EL (cell line): ENCODE measurements around the gene SMYD3.
"Not testable (repeated sequence)": the region's sequence is repeated elsewhere in the genome, so short reads cannot be mapped to it uniquely, and the experiment has no call there.

Experiments
- DNase-seq: peaks from one replicate; pipeline ENCODE4 v3.0.0-alpha.2; 2016

Gene SMYD3

GRCh38 chr1:245856944-245857531, 650.0 kb downstream of the SMYD3 start:
- peak; percentile 75 for DNase-seq

- no peak for DNase-seq
Observed at GRCh38 chr1:245855846-245856730, 651.0 kb downstream of the SMYD3 start.

- no peak for DNase-seq
Observed at GRCh38 chr1:245853291-245853690, 653.8 kb downstream of the SMYD3 start.

GRCh38 chr1:245843101-245843500, 664.0 kb downstream of the SMYD3 start:
- DNase-seq, result no peak

DNA sequence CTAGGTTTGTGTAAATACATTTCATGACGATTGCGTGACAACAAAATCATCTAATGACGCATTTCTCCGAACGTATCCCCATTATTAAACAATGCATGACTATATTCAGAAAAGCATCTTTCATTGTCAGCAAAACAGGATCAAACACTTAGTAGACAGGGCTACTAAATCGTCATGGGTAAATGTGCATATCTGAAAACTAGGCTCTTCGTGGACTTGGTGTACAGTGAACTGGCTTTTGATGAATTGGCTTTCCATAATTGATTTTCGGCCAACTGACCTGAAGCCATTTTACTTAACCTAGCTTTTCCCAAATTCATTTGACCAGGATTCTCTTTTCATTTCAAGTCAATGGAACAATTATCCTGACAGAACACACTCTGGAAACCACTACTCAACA, 665.0 kb downstream of the SMYD3 start:
- DNase-seq, result no peak

- no peak for DNase-seq
Observed at GRCh38 chr1:245840971-245841370, 666.1 kb downstream of the SMYD3 start.

DNA sequence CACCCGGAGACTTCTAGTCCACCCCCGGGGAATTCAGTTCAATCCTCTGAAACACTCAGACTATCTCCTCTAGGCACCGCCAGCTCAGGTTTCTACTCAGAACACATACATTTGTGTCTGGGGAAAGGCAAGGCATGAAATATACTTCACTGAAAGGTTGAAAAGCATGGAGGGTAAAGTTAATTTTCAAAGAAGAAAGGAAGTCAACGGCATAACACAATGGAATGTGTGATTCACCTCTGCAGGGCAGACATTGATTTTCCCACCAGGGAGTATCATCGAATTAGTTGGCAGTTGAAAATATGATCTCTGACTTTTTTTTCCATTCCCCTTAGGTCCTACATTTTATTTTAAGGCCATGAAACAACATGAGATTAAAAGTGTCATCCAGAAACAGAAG, 669.4 kb downstream of the SMYD3 start:
- DNase-seq, result peak; percentile 58

- no peak for DNase-seq
Observed at GRCh38 chr1:245835386-245835785, 671.7 kb downstream of the SMYD3 start.

DNA sequence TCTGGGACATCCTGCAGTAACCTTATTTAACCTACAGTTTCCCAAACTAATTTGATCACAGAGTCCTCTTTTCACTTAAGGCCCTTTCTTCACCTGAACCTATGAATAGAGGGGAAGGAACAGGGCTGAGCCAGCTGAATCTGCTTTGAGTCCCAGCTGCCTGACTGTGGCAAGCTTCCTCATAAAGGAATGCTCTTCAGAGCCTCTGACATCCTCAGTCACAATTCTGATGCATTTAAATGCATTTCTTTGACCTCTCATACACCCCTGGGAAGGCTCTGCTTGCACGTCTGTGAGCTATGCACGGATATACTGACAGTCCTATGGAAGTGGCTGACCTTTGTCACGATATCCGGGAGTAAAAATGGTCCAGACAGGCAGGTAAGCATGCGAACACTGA, 673.1 kb downstream of the SMYD3 start:
- no peak for DNase-seq

GRCh38 chr1:245832771-245833527, 674.1 kb downstream of the SMYD3 start:
- DNase-seq, result no peak

GRCh38 chr1:245831518-245831917, 675.6 kb downstream of the SMYD3 start:
- no peak for DNase-seq

DNA sequence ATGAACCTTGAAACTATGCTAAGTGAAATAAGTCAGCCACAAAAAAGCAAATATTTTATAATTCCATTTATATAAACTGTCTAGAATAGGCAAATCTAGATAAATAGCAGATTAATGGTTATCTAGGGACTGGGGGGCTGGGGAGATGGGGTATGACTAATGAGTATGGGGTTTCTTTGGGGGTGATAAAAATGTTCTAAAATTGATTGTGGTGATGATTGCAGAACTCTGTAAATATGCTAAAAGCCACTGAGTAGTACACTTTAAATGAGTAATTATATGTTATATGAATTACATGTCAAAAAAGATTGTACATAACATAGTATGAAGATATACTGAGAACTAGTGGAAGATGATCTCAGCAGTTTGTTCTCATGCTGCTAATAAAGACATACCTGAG, 677.3 kb downstream of the SMYD3 start:
- no peak for DNase-seq

DNA sequence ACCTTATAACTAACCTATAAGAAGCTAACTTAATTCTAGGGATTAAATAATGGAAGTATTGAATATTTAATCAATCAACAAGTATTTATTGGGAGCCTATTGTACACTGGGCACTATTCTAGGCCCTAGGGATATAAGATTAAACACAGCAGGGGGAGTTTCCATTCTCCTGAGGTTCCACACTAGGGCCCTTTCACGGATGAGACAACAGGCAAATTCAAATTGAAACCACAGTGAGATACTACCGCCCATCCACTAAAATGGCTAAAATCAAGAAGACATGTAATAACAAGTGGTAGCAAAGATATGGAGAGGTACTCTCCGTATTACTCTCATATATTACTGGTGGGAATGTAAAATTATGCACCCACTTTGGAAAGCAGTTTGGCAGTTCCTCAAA, 677.9 kb downstream of the SMYD3 start:
- DNase-seq, result no peak

GRCh38 chr1:245827301-245827700, 679.8 kb downstream of the SMYD3 start:
- DNase-seq, result no peak

DNA sequence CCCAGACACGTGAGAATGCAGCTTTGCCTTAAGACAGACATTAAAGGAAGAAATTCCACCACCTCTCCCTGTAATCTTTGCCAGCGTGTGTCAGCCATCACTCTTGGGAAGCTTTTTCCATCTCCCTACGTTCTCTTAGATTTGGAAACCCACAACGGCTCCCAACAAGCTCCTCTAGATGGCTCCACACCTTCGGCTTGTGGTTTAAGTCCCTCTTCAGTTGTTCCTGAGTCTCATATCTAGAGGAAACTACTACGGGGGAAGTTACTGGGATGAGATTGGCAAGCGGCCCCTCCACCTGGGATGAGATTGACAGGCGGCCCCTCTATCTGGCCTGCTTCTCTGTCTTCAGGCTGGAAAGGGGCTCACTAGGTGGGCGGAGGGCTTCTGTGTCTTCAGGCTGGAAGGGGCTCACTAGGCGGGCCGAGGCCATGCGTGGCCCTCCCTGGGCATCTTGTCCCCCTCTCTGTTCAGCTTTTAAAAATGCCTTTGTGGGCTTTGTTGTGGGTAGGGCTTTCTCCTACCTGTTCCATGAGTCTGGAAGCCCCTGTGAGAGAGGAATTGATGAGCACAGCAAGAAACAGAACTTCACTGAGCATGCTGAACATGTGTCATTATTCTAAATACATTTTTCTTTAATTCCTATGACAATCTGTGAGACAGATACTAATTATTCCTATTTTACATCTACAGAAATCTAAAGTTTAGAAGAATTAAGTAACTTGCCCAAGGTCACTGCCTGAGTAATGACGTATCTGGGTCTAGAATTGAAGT, 681.8 kb downstream of the SMYD3 start:
- no peak for DNase-seq

GRCh38 chr1:245823408-245824147, 683.5 kb downstream of the SMYD3 start:
- peak; percentile 8 for DNase-seq

GRCh38 chr1:245822996-245823395, 684.1 kb downstream of the SMYD3 start:
- peak; percentile 95 for DNase-seq

- not testable (repeated sequence) for DNase-seq
Observed at GRCh38 chr1:245818363-245818762, 688.7 kb downstream of the SMYD3 start.

DNA sequence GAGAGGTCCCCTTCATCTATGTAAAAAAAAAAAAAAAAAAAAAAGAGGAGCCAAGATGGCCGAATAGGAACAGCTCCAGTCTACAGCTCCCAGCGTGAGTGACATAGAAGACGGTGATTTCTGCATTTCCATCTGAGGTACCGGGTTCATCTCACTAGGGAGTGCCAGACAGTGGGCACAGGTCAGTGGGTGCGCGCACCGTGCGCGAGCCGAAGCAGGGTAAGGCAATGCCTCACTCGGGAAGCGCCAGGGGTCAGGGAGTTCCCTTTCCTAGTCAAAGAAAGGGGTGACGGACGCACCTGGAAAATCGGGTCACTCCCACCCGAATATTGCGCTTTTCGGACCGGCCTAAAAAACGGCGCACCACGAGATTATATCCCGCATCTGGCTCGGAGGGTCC, 690.6 kb downstream of the SMYD3 start:
- not testable (repeated sequence) for DNase-seq

- DNase-seq, result no peak
Observed at GRCh38 chr1:245814651-245815050, 692.4 kb downstream of the SMYD3 start.

- no peak for DNase-seq
Observed at GRCh38 chr1:245812278-245812677, 694.8 kb downstream of the SMYD3 start.

DNA sequence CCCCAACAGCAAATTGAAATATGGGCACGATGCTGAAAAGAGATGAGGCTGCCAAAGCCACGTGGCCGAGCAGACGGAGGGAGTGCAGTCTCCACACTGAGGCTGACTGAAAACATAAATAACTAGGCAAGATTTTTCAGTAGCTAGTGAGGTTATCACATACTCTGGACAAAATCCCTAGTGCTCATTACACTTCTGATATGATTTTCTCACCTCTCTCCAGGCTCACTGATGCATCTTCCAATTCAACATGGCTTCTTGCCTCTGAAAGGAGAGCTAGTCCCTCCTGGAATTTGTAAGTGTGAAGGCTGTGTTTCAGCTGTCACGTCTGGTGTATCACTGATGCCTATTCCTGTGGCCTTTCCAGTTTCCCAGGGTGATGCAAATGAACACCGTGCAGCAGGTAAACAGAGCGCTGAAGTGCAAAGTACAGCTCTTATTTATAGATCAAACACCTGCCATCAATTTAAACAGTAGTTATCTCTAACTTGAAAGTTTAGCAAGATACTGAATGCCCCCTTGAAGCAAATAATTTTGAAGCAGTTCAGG, 696.2 kb downstream of the SMYD3 start:
- DNase-seq, result no peak
